Immature natural killer cell (primary cell): Measurements from ENCODE around the gene PLEKHA5. TPM values are rescaled to one million over a fixed set of nuclear protein-coding genes. Genes with fewer than 3 reads are reported as not detected.

Source experiments
- DNase-seq, 3 donors: peaks; one replicate each; pipeline ENCODE4 v3.0.0; 2022; ENCODE audit warnings: mixed read lengths in 1 of 3
- H3K27ac Mint-ChIP-seq, 6 donors: one replicate each; pipeline ENCODE4 v1.8.0; 2020; ENCODE audit warnings: mixed read lengths in 6 of 6, mild to moderate bottlenecking in 5 of 6, inconsistent platforms in 4 of 6, moderate library complexity in 3 of 6
- H3K27me3 Mint-ChIP-seq, 3 donors: one replicate each; pipeline ENCODE4 v1.8.0; 2020 to 2021; ENCODE audit warnings: low read depth in 3 of 3, mild to moderate bottlenecking in 3 of 3, mixed read lengths in 3 of 3, moderate library complexity in 3 of 3, inconsistent platforms in 1 of 3
- H3K36me3 Mint-ChIP-seq, 3 donors: one replicate each; pipeline ENCODE4 v1.8.0; 2020; ENCODE audit warnings: mixed read lengths in 3 of 3, inconsistent platforms in 2 of 3, mild to moderate bottlenecking in 2 of 3
- H3K4me1 Mint-ChIP-seq, 2 donors: one replicate each; pipeline ENCODE4 v1.8.0; 2020; ENCODE audit warnings: inconsistent platforms in 2 of 2, mild to moderate bottlenecking in 2 of 2, mixed read lengths in 2 of 2, moderate library complexity in 1 of 2
- H3K4me3 Mint-ChIP-seq, 5 donors: one replicate each; pipeline ENCODE4 v1.8.0; 2020; ENCODE audit warnings: mild to moderate bottlenecking in 5 of 5, mixed read lengths in 5 of 5, inconsistent platforms in 3 of 5, moderate library complexity in 3 of 5
- H3K9me3 Mint-ChIP-seq, 6 donors: one replicate each; pipeline ENCODE4 v1.8.0; 2020; ENCODE audit warnings: mild to moderate bottlenecking in 6 of 6, mixed read lengths in 6 of 6, inconsistent platforms in 4 of 6, moderate library complexity in 3 of 6
- polyA plus RNA-seq, 3 donors: library from polyadenylated mRNA; unstranded; fragments of 300-500 nt; fragmentation: Illumina TruSeq; gene quantifications; one replicate each; pipeline ENCODE4 v1.2.3, GENCODE V29; 2021

The PLEKHA5 gene
- polyA plus RNA-seq, 3 donors from 2014 or later = 1.6 to 4.0 (median 3.4) TPM

DNA sequence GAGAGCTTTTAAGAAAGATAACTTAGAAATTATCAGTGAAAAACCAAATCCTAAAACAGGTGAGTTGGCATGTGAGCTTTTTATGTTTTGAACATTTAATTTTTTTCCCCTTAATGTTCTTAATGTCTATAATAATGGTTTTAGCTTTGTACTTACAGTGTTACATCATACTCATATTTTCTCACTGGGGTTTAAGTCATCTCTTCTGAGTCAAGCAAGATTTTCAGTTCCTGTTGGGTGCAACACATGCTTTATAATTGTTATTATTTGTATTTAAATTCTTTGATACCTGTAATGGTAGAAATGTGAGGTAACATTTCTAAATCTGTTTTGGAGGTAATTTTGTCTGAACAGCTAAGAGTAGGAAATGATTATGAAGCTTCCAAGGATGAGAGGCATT lies 113.0 kb downstream of the PLEKHA5 start:
- H3K27ac Mint-ChIP-seq = no peak overlapping the region
- H3K9me3 Mint-ChIP-seq = no peaks in the 10 kb centered on the region
- no peak overlapping the region for H3K4me3 Mint-ChIP-seq
- H3K27me3 Mint-ChIP-seq = peaks cover 0 to 1% (median 0%) of the 10 kb centered on the region in 3 donors
- no peak for DNase-seq
- H3K4me1 Mint-ChIP-seq = no peaks in the 10 kb centered on the region
- no peaks in the 10 kb centered on the region for H3K36me3 Mint-ChIP-seq

DNA sequence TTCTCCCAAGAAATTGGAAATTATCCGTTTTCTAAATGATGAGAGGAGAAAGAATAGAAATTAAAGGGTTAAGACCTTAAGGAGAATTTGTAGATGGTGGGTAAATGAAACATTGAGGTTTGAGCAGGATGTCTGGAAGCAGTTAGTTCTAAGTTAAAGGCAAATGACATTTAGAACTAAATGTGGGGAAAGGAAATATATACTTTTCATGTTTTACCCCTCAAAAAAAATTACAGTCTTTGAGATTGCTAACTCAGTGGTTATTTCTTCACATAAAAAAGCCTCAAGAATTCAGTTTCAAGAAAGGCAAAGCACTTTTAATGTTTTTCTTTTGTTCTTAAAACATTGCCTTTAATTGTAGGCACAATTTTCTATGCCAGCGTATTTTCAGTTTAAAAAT lies 114.0 kb downstream of the PLEKHA5 start:
- DNase-seq = no peak
- Mint-ChIP-seq H3K4me3 (no peak overlapping the region), H3K27me3 (peaks cover 0 to 1% (median 0%) of the 10 kb centered on the region in 3 donors), H3K36me3 (no peaks in the 10 kb centered on the region), H3K4me1 (no peaks in the 10 kb centered on the region), H3K27ac (no peak overlapping the region), H3K9me3 (no peaks in the 10 kb centered on the region)

DNA sequence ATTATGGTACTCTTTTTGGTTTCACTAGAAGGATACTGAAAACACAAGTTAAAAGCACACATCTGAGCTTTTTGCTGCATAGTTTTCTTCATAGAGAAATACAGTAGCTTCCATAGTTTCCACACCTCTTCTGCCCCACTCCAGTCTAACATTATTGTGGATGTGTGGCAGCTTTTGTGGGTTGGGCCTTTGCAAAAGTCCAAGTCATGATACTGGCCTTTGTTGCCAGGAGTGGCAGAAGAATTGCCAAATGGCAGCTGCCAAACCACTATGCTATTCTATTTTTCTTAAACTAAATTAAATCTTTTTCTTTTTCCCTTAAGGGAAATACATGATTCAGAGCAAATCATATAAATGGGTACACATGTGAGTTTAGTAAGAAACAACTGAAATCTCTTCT lies 114.8 kb downstream of the PLEKHA5 start:
- Mint-ChIP-seq H3K4me1 (no peaks in the 10 kb centered on the region), H3K36me3 (no peaks in the 10 kb centered on the region), H3K4me3 (no peak overlapping the region), H3K27ac (no peak overlapping the region), H3K9me3 (no peaks in the 10 kb centered on the region), H3K27me3 (no peaks in the 10 kb centered on the region)
- no peak for DNase-seq

DNA sequence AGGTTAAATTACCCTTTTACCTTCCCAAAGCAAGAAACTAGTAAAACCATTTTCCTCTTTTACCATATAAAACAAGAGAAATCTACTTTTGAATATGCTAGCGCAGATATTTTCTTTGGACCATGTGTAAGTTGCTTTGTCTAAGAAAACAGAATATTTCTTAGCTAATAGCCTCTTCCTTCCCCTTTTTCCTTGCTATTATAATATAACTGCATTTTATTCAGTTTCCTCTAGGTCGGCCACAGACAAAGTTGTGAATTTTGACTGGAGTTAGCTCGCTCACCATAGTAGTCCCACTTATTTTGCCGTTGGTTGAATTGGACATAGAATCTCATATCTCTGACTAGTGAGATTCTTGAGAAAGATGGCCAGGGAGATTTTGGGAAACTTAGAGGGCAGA lies 115.6 kb downstream of the PLEKHA5 start:
- Mint-ChIP-seq H3K9me3 (no peaks in the 10 kb centered on the region), H3K4me3 (no peak overlapping the region), H3K27ac (no peak overlapping the region), H3K27me3 (peaks cover 0 to 2% (median 1%) of the 10 kb centered on the region in 3 donors), H3K4me1 (no peaks in the 10 kb centered on the region), H3K36me3 (no peaks in the 10 kb centered on the region)
- no peak for DNase-seq

DNA sequence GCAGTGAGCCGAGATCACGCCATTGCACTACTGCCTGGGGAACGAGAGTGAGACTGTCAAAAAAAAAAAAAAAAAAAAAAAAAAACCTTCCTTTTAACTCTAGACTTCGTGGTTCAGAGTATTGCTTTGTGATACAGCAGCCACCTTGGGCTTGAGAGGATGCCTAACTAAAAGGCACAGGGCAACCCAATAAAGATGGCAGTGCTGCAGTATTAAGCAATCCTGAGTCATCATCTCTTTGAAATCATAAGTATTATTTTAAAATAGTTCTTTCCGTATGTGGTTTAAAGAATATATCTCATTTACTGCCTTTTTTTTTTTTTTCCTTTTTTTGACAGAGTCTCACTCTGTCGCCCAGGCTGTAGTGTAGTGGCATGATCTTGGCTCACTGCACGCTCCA lies 116.1 kb downstream of the PLEKHA5 start:
- H3K36me3 Mint-ChIP-seq = no peaks in the 10 kb centered on the region
- H3K4me1 Mint-ChIP-seq = no peaks in the 10 kb centered on the region
- H3K9me3 Mint-ChIP-seq = no peaks in the 10 kb centered on the region
- H3K4me3 Mint-ChIP-seq = no peak overlapping the region
- DNase-seq = no peak
- no peak overlapping the region for H3K27ac Mint-ChIP-seq
- H3K27me3 Mint-ChIP-seq = peaks cover 0 to 3% (median 1%) of the 10 kb centered on the region in 3 donors

DNA sequence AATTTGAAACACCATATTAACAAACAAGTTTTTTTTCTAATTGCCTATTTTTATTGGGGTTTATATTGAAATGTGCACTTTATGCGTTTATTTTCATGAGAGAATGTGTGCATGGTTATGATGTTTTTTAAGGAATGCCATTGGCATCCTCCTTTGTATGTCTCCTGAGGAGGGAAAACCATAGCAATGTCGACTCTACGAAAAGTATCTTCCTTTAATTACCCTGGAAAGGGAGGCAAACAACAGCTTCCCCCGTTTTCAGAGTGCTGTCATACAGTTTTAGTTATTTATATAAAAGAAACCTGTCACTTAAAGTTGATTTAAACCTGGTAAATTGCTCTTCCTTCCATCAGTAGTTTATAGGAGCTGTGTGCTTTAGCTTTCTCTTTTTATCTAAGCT lies 117.4 kb downstream of the PLEKHA5 start:
- no peak for DNase-seq
- H3K9me3 Mint-ChIP-seq = no peaks in the 10 kb centered on the region
- H3K4me3 Mint-ChIP-seq = no peak overlapping the region
- no peak overlapping the region for H3K27ac Mint-ChIP-seq
- no peaks in the 10 kb centered on the region for H3K36me3 Mint-ChIP-seq
- H3K27me3 Mint-ChIP-seq = peaks cover 0 to 3% (median 1%) of the 10 kb centered on the region in 3 donors
- no peaks in the 10 kb centered on the region for H3K4me1 Mint-ChIP-seq

DNA sequence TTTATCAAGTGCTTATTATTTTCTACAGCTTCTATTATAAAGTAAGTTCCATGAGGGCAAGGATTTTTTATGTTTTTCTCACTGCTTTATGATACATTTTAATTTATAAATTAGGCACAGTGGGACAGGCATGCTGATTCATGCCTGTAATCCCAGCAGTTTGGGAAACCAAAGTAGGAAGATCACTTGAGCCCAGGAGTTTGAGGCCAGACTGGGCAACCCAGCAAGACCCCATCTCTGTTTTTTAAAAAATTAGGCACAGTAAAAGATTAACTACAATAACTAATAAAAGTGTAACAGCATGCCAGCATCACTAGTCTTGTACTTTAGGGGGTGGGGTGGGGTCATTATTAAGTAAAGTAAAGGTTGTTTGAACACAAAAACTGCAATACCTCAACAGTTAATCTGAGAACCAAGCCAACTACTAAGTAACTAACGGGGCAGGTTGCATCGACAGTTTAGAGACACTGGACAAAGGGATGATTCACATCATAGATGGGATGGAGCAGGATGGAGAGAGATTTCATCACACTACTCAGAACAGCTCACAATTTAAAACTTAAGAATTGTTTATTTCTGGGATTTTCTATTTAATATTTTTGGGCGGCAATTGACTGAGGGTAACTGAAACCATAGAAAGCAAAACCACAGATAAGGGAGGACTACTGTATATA lies 119.5 kb downstream of the PLEKHA5 start:
- Mint-ChIP-seq H3K27ac (no peak overlapping the region), H3K4me1 (no peaks in the 10 kb centered on the region), H3K4me3 (no peak overlapping the region), H3K36me3 (no peaks in the 10 kb centered on the region), H3K9me3 (no peaks in the 10 kb centered on the region), H3K27me3 (peaks cover 0 to 3% (median 1%) of the 10 kb centered on the region in 3 donors)
- DNase-seq = no peak

DNA sequence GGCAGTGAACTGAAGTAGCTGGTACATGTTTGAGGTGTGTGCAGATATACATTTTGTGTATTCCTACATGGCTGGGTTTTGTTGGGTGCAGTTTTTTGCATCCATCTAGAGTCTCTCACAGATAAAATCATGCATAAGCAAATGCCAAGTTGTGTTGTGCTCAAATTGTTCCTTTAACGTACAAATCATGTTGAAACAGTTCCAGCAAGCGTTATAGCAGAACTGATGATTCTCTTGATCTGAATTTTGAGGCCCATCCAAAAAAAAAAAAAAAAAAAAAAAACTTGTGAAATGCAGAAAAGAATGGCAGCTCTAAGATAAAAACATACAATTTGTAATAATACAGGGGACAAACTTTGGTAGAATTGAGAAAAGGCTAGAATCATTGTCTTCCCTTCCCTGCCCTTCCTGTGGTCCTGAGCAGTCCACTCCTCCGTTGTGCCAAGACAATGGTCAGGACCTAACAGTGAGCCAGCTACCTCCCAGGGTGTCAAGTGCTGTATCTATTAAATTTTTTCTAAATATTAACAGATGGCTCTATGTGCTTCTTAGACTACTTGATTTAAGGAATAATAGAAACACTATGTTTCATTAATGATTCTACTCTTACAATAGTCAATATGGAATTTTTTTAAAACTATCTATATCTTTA lies 122.1 kb downstream of the PLEKHA5 start:
- no peaks in the 10 kb centered on the region for H3K4me1 Mint-ChIP-seq
- H3K36me3 Mint-ChIP-seq = no peaks in the 10 kb centered on the region
- H3K4me3 Mint-ChIP-seq = no peak overlapping the region
- DNase-seq = no peak
- H3K27me3 Mint-ChIP-seq = peaks cover 0 to 3% (median 1%) of the 10 kb centered on the region in 3 donors
- H3K27ac Mint-ChIP-seq = no peak overlapping the region
- no peaks in the 10 kb centered on the region for H3K9me3 Mint-ChIP-seq

DNA sequence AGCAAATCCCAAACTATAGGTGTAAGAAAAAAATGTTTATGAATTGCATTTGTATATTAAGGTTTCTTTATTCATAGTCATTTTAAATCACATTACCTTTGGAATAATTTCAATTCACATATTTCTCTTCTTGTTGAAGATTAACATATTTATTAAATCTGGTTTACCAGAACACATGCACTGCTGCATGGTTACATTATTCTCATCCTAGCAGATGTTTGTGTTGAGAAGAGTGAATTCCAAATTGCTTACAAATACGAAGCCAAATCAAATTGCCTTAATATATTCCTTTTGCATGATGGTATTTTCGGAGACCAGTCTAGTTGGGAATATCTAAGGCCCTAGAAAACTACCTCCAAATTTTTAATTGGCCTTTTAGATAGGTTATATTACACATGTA lies 130.6 kb downstream of the PLEKHA5 start:
- no peak overlapping the region for H3K4me3 Mint-ChIP-seq
- no peak for DNase-seq
- no peak overlapping the region for H3K27ac Mint-ChIP-seq
- H3K9me3 Mint-ChIP-seq = no peaks in the 10 kb centered on the region
- no peaks in the 10 kb centered on the region for H3K36me3 Mint-ChIP-seq
- H3K4me1 Mint-ChIP-seq = no peaks in the 10 kb centered on the region
- H3K27me3 Mint-ChIP-seq = peaks cover 0 to 1% (median 0%) of the 10 kb centered on the region in 3 donors

DNA sequence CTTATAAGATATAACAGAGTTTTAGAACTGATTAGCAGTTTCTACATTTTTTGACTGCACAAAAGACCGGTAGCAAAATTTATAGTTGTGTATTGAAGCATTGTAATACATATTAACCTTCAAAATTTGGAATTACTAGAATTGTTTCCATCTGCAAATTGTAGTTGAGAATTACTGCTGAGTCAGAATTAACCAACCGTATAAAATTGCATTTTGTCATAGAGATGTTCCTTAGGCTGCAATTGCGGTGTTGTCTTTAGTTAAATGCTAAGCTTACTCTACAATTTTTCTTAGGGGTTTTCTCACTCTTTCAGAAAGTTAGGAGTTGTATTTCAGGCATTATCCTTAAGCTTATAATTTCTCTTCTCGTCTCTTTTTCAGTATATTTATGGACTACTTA lies 132.2 kb downstream of the PLEKHA5 start:
- Mint-ChIP-seq H3K4me1 (no peaks in the 10 kb centered on the region), H3K4me3 (no peak overlapping the region), H3K27ac (no peak overlapping the region), H3K36me3 (no peaks in the 10 kb centered on the region), H3K9me3 (no peaks in the 10 kb centered on the region), H3K27me3 (peaks cover 0 to 1% (median 0%) of the 10 kb centered on the region in 3 donors)
- DNase-seq = no peak

DNA sequence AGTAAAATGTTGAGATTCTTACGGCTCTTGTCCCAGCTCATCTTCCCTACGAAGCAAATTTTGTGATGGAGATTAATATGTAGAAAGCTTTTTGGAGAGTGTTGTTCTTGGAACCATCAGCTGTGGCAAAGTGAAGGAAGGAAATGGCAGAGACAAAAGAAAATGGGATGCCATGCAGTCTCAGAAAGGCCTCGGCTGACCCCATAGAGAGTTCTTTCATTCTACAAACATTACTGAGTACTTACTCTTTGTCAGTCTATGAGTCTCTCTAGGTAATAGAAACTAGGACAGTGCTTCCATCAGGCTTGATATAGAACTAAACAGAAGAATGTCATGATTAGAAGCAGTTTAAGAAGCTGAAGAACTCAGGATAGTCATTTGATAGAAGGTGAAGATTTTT lies 134.1 kb downstream of the PLEKHA5 start:
- no peaks in the 10 kb centered on the region for H3K9me3 Mint-ChIP-seq
- no peak overlapping the region for H3K27ac Mint-ChIP-seq
- H3K4me3 Mint-ChIP-seq = no peak overlapping the region
- DNase-seq = no peak
- H3K27me3 Mint-ChIP-seq = peaks cover 0 to 1% (median 0%) of the 10 kb centered on the region in 3 donors
- no peaks in the 10 kb centered on the region for H3K4me1 Mint-ChIP-seq
- no peaks in the 10 kb centered on the region for H3K36me3 Mint-ChIP-seq

DNA sequence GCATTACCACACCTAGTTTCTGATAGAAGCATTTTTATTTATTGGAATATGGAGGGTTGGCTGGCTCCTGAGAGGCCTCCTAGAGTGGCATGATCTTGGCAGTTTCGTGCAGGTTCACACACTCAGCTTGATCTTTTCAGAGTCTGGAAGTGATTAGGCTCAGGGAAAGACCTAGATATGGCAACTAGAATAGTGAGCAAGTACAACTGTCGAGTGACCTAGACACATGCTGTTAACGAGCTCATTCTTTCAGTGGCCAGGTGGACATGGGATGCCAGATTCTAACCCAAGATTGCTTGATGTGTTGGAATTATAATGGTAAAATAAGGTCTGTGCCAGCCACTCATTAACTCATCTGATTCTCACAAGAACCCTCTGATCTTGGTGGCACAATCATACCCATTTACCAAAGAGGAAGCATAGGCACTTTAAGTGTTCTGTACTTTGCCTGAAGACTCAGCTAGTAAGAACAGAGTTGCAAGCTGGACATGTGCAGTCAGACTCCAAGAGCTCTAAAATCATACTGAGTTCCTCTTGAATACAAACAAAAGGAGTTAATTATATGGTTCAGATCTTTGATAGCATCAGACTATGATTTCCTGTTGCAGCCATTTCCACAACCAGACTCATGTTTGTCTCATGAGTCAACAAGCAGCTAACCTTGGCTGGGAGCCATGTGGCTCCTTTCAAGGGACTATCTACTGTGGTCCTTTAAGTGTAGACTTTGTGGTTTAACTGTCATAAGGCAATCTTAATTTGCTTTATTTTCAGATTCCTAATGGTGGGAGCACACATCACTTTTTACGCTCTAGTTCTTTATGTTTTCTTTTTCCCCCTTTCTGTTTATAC lies 144.2 kb downstream of the PLEKHA5 start:
- Mint-ChIP-seq H3K4me3 (peak overlapping the region in 2 of 5 donors; percentile 15 to 18), H3K4me1 (peaks cover 14 to 15% of the 10 kb centered on the region in 2 donors), H3K27me3 (peaks cover 0 to 3% (median 0%) of the 10 kb centered on the region in 3 donors), H3K36me3 (peaks cover 0 to 10% (median 3%) of the 10 kb centered on the region in 3 donors), H3K27ac (peak overlapping the region in 4 of 6 donors; percentile 23 to 58 (median 44)), H3K9me3 (no peaks in the 10 kb centered on the region)
- peak; percentile 33 to 55 (median 51) for DNase-seq

DNA sequence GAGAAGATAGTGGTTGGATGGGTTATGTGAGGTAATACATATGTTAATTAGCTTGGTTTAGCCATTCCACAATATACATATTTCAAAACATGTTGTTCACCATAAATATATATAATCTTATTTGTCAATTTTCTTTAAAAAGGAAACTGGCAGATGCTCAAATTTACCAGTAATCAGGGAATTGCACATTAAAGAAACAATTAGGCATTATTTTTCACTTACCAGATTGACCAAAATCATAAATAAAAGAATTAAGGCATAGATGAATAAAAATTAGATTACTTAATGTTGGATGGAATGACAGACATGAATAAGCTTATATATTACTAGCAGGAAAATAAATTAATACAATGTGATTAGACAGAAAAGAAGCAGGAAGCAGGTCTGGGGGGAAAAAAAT lies 147.2 kb downstream of the PLEKHA5 start:
- DNase-seq = no peak
- Mint-ChIP-seq H3K4me3 (no peak overlapping the region), H3K9me3 (no peaks in the 10 kb centered on the region), H3K27me3 (peaks cover 0 to 4% (median 0%) of the 10 kb centered on the region in 3 donors), H3K36me3 (peaks cover 3 to 7% (median 6%) of the 10 kb centered on the region in 3 donors), H3K4me1 (peaks cover 14 to 15% of the 10 kb centered on the region in 2 donors), H3K27ac (no peak overlapping the region)

DNA sequence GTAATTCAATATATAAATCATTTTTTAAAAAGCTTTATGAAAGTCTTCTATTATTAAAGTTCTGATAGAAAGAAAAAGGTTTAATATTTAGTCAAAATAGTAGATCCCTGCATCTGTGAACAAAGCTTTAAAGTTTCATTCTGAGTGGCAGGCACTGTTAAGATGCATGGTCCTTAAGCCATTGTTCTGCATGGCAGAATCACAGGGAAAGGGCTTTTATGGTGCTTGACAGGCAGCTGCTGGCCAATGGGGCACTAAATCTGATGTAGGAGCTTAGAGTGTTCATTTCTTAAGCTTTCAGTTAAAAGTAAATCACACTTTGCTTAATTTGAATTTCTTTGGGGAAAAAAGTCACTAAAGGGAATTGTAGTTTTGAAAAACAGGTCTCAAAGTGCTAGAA lies 148.2 kb downstream of the PLEKHA5 start:
- H3K36me3 Mint-ChIP-seq = peaks cover 3 to 7% (median 6%) of the 10 kb centered on the region in 3 donors
- H3K9me3 Mint-ChIP-seq = no peaks in the 10 kb centered on the region
- H3K27me3 Mint-ChIP-seq = peaks cover 0 to 4% (median 0%) of the 10 kb centered on the region in 3 donors
- H3K4me1 Mint-ChIP-seq = peaks cover 12 to 15% of the 10 kb centered on the region in 2 donors
- H3K27ac Mint-ChIP-seq = no peak overlapping the region
- no peak for DNase-seq
- no peak overlapping the region for H3K4me3 Mint-ChIP-seq
